Effector memory CD4-positive, alpha-beta T cell (primary cell): ENCODE data around the gene CASTOR1.

Experiments used
- DNase-seq, 3 donors: peaks; one replicate each; pipeline ENCODE4 v3.0.0-alpha.2; 2020
- H3K27ac ChIP-seq: 2 replicates; pipeline ENCODE4 v1.7.0; 2013; ENCODE audit warnings: mild to moderate bottlenecking, low read length, moderate library complexity; ENCODE audit not compliant: insufficient read depth, poor library complexity, severe bottlenecking
- H3K27me3 ChIP-seq: replicated peaks from 2 replicates; pipeline ENCODE4 v1.7.0; 2013; ENCODE audit warnings: mild to moderate bottlenecking, low read length; ENCODE audit not compliant: insufficient read depth, control insufficient read depth, poor library complexity, severe bottlenecking
- H3K36me3 ChIP-seq: 2 replicates; pipeline ENCODE4 v1.7.0; 2013; ENCODE audit warnings: mild to moderate bottlenecking, low read length, moderate library complexity; ENCODE audit not compliant: control insufficient read depth, insufficient read depth
- H3K4me1 ChIP-seq: 2 replicates; pipeline ENCODE4 v1.7.0; 2013; ENCODE audit warnings: low read length, mild to moderate bottlenecking; ENCODE audit not compliant: control insufficient read depth, insufficient read depth, poor library complexity, severe bottlenecking
- H3K4me3 ChIP-seq: 2 replicates; pipeline ENCODE4 v1.7.0; 2013; ENCODE audit warnings: low read length, low read depth, mild to moderate bottlenecking; ENCODE audit not compliant: insufficient read depth, poor library complexity, severe bottlenecking
- H3K9me3 ChIP-seq: 2 replicates; pipeline ENCODE4 v1.7.0; 2013; ENCODE audit warnings: mild to moderate bottlenecking, low read length, moderate library complexity; ENCODE audit not compliant: control insufficient read depth

The CASTOR1 gene

GRCh38 chr22:30253205-30253852 is 36.0 kb downstream of the CASTOR1 start:
- no peaks in the 10 kb centered on the region for H3K36me3 ChIP-seq
- no peak for DNase-seq
- no peak overlapping the region for H3K27ac ChIP-seq
- H3K27me3 ChIP-seq: no peaks in the 10 kb centered on the region
- H3K4me1 ChIP-seq: no peaks in the 10 kb centered on the region
- H3K9me3 ChIP-seq: no peaks in the 10 kb centered on the region
- no peak overlapping the region for H3K4me3 ChIP-seq

- Histone ChIP-seq H3K36me3 (no peaks in the 10 kb centered on the region), H3K9me3 (no peaks in the 10 kb centered on the region), H3K4me1 (no peaks in the 10 kb centered on the region), H3K27me3 (no peaks in the 10 kb centered on the region), H3K27ac (no peak overlapping the region), H3K4me3 (no peak overlapping the region)
- DNase-seq: no peak
Measured at GRCh38 chr22:30252411-30253204, 36.7 kb downstream of the CASTOR1 start.

GRCh38 chr22:30251711-30252110 is 37.6 kb downstream of the CASTOR1 start:
- Histone ChIP-seq H3K36me3 (no peaks in the 10 kb centered on the region), H3K9me3 (no peaks in the 10 kb centered on the region), H3K27ac (no peak overlapping the region), H3K4me1 (peaks cover 7% of the 10 kb centered on the region), H3K4me3 (no peak overlapping the region), H3K27me3 (no peaks in the 10 kb centered on the region)
- DNase-seq: no peak

- Histone ChIP-seq H3K4me1 (peaks cover 11% of the 10 kb centered on the region), H3K27me3 (no peaks in the 10 kb centered on the region), H3K27ac (no peak overlapping the region), H3K4me3 (no peak overlapping the region), H3K36me3 (no peaks in the 10 kb centered on the region), H3K9me3 (no peaks in the 10 kb centered on the region)
- DNase-seq: no peak
Measured at GRCh38 chr22:30250661-30251267, 38.5 kb downstream of the CASTOR1 start.

- no peak overlapping the region for H3K4me3 ChIP-seq
- no peaks in the 10 kb centered on the region for H3K9me3 ChIP-seq
- H3K27me3 ChIP-seq: no peaks in the 10 kb centered on the region
- DNase-seq: no peak
- no peaks in the 10 kb centered on the region for H3K36me3 ChIP-seq
- peaks cover 17% of the 10 kb centered on the region for H3K4me1 ChIP-seq
- H3K27ac ChIP-seq: no peak overlapping the region
Measured at GRCh38 chr22:30250039-30250565, 39.2 kb downstream of the CASTOR1 start.

- H3K27ac ChIP-seq: no peak overlapping the region
- H3K9me3 ChIP-seq: no peaks in the 10 kb centered on the region
- H3K36me3 ChIP-seq: no peaks in the 10 kb centered on the region
- H3K4me1 ChIP-seq: peaks cover 21% of the 10 kb centered on the region
- no peaks in the 10 kb centered on the region for H3K27me3 ChIP-seq
- H3K4me3 ChIP-seq: no peak overlapping the region
- no peak for DNase-seq
Measured at GRCh38 chr22:30249049-30250038, 40.0 kb downstream of the CASTOR1 start.

- Histone ChIP-seq H3K9me3 (no peaks in the 10 kb centered on the region), H3K36me3 (no peaks in the 10 kb centered on the region), H3K4me1 (peaks cover 26% of the 10 kb centered on the region), H3K4me3 (no peak overlapping the region), H3K27me3 (no peaks in the 10 kb centered on the region), H3K27ac (no peak overlapping the region)
- no peak for DNase-seq
Measured at GRCh38 chr22:30248484-30248883, 40.8 kb downstream of the CASTOR1 start.

GRCh38 chr22:30247974-30248373 is 41.3 kb downstream of the CASTOR1 start:
- no peaks in the 10 kb centered on the region for H3K9me3 ChIP-seq
- H3K4me1 ChIP-seq: peaks cover 26% of the 10 kb centered on the region
- H3K4me3 ChIP-seq: no peak overlapping the region
- DNase-seq: no peak
- no peak overlapping the region for H3K27ac ChIP-seq
- no peaks in the 10 kb centered on the region for H3K36me3 ChIP-seq
- no peaks in the 10 kb centered on the region for H3K27me3 ChIP-seq

GRCh38 chr22:30247561-30247960 is 41.7 kb downstream of the CASTOR1 start:
- no peak for DNase-seq
- H3K27me3 ChIP-seq: no peaks in the 10 kb centered on the region
- no peaks in the 10 kb centered on the region for H3K9me3 ChIP-seq
- H3K4me3 ChIP-seq: no peak overlapping the region
- no peaks in the 10 kb centered on the region for H3K36me3 ChIP-seq
- no peak overlapping the region for H3K27ac ChIP-seq
- peaks cover 26% of the 10 kb centered on the region for H3K4me1 ChIP-seq
